HG03139 (cell line): ENCODE results near the gene RAP1A.

Experiments
- ATAC-seq: cut with Tn5 transposase; IDR thresholded peaks from one replicate; pipeline ENCODE4 v1.9.1; 2021; ENCODE audit not compliant: unreplicated experiment

Gene RAP1A

GRCh38 chr1:111707906-111708305 lies 88.3 kb downstream of the RAP1A start:
- ATAC-seq, result no peak

DNA sequence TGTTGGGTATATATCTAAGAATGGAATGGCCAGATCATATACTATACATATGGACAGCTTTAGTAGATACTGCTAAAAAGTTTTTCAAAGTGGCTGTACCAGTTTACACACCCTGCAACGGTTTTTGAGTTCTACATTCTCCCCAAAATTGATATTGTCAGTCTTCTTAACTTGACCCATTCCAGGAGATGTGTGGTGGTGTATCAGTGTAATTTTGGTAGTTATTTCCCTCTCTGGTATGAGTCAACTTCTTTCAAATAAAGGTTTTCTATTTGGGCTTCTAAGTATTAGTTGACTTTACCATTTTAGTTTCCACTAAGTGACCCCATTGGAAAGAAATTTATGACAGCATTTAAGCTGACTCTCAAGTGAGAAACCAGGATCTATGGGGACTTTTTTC lies 90.4 kb downstream of the RAP1A start:
- no peak for ATAC-seq

DNA sequence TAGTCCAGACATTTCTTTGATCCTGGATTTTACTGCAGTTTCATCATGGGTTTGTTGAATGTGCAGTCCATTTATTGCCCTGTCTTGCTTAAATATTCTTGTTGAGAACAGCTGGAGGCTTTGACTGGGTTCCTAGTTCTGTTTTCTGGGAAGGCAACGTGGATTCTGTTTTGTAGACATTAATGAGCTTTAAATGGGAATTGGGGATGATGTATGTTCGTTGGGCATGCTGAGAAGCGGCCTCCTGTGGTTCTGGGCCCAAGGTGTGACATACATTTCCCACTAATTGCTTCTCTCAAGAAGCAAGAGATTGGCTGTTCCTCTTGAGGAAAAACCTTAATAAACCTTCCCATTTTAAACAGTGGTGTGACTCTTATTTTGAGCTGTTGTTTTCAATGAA lies 96.7 kb downstream of the RAP1A start:
- ATAC-seq, result no peak

DNA sequence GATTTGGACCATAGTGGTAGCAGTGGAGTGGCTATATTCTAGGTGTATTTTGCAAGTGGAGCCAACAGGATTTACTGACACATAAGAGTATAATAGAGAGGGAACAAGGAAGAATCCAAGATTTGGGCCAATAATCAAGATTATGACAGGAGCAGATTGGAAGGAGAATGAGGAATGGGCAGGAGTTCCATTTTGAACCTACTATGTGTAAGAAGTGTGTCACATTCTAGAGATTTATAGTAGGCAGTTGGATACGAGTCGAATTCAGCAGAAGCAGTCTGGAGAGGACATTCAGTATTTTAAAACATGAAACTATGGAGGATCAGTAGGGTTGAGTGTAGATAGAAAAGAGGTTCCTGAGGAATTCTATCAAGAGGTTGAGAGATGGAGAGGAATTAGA lies 97.9 kb downstream of the RAP1A start:
- no peak for ATAC-seq

DNA sequence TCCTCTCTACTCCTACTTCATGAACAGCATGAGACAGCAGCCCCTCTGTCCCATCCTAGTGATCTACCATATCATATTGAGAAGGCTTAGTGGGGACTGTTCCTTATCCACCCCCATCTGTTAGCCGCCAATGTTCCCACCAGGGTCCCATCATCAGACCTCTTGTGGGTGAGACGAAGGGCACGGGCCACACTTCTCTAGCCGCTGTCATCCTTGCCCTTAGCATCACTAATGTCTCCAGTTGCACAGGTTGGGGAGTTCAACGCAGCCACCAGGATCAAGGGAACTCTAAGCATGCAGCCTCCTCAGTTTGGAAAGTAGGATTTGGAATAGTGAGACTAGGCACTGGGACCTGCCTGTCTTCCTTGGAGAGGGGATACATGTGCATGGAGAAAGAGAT lies 99.5 kb downstream of the RAP1A start:
- no peak for ATAC-seq

GRCh38 chr1:111719674-111720132 lies 100.1 kb downstream of the RAP1A start:
- ATAC-seq, result no peak

DNA sequence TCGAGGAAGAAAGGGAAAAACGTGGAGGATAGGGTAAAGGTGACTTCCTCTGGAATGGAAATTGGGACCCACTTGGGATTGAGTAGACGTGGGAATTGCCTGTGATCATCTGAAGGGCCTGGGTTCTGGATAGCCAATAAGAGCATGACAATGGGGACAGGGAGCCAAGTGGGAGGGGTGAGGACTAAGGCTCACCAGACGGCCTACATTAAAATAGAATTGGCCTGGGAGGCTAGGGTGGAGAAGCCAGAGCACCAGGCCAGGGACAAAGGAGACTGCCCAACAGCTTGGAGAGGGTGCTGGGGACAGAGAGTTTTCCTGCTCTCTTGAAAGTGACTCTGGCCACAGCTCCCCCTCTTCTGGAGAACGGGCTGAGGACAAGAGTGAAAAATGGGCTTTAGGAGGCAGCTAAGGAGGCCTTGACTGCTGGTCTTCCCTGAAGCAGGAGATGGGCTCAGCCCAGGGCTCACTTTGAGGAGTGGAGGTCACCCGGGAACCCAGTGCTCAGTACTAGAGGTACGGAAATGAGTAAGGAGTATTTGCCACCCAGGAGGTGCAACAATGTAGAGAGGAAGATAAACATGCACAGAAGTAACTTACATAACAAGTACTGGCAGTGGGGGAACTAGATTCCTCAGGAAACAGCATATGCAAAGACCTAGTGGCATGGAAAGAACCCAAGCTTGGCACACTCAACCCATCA lies 100.8 kb downstream of the RAP1A start:
- ATAC-seq, result no peak

DNA sequence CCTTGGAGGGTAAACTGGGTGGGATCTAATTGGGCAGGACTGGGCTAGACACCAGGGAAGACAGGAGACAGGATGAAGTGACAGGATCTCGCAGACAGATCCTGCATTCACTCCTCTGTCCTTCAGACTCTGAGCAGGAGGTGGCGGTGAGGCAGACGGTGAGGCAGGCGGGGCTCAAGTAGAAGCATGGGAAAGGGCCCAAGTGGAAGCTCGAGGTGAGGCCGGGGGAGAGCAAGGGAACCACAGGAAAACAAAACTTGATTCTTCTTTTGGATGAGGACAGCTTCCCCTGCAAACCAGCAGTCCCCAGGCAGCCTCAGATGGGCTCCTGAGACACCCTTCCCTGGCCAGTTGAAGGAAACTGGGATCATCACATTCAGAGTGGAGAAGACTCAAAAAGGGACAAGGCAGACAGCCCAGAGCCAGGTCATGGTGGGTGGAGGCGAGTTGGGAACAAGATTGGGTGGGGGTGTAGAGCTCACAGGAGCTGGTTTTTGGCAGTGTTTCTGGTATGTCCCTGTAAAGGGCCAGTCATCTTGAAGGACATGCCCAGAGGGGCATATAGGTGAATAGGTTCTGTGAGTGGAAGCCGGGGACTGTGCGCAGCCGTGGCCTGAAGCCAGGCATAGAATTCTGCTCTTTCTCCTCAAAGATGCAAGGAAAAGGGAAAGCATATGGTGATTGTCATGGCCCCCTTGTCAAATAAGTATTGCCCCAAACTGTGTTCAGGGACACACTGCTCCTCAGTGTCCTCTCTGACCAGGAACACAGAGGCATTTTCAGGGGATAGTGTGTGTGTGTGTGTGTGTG lies 101.6 kb downstream of the RAP1A start:
- ATAC-seq, result no peak

DNA sequence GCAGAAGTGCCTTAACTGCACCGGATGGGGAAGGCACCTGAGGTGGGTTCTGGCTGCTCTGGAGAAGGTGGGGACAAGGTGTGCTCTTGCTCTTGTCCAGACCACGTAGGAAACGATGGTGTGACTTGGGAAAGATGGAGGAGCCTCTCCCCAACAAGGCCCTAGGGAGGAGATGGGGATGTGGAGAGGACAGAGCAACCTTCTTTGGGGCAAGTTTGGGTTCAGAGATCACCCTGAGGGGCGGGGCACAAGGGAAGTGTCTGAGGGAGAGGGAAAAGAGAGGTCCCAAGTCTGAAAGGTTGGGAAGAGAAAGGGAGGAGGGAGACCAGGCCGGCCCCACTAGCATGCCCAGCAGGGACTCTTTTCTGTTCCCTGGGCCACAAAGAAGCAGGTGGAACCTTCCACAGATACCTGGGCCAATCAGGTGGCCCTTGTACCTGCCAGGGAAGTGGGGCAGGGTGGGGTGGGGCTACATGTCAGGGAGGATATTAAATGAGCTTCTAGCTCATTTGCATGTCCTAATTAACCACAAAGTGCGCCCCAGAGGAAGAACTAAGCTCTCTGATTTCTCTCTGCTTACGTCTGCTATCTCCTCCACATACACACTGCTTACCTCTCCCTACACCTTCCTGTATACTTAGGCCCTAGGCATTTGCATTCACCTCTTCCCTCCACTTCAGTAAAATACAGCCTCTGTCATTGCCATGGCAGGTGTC lies 103.7 kb downstream of the RAP1A start:
- no peak for ATAC-seq

GRCh38 chr1:111723871-111724270 lies 104.3 kb downstream of the RAP1A start:
- ATAC-seq, result no peak

DNA sequence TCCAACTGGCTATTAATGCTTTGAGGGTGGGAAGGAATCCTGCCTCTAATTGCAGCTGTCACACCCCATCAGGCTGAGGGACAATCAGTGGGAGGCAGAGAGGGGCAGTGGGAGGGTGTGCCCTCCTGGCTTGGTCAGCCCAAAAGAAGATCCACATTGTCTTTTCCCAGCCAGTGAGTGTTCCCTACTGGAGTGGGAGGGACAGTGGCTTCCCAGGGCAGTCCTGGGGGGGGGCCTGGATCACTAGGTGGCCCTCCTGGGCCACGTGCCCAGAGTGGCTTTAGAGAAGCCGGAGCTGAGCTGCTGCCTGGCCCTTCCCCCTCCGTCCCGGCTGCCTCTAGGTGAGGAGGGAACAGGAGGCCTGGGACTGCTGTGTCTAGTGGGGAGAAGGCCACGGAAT lies 105.6 kb downstream of the RAP1A start:
- no peak for ATAC-seq

- ATAC-seq, result no peak
Measured at GRCh38 chr1:111727056-111727455, 107.5 kb downstream of the RAP1A start.

GRCh38 chr1:111729271-111729921 lies 109.8 kb downstream of the RAP1A start:
- ATAC-seq, result no peak

GRCh38 chr1:111729946-111730681 lies 110.5 kb downstream of the RAP1A start:
- ATAC-seq, result no peak

- no peak for ATAC-seq
Measured at GRCh38 chr1:111730706-111731105, 111.1 kb downstream of the RAP1A start.

DNA sequence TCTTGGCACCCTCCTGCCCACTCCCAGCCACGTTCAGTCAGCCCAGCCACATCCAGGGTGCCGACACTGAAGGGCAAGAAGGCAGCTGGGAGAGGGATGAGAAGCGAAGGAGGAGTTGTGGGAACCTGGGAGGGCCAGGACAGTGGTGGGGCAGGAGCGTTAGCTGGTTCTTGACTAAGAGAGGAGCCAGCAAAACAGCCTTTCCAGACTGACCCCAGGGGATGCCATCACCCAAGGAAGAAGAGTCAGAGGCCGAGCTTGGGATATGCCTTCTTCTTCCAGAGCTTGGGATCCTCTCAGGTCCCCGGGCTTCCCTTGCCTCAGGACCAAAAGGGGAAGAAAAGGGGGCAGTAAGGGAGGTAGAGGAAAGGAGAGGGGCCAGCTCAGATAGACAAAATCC lies 112.4 kb downstream of the RAP1A start:
- ATAC-seq, result no peak

- no peak for ATAC-seq
Measured at GRCh38 chr1:111732718-111733117, 113.1 kb downstream of the RAP1A start.

DNA sequence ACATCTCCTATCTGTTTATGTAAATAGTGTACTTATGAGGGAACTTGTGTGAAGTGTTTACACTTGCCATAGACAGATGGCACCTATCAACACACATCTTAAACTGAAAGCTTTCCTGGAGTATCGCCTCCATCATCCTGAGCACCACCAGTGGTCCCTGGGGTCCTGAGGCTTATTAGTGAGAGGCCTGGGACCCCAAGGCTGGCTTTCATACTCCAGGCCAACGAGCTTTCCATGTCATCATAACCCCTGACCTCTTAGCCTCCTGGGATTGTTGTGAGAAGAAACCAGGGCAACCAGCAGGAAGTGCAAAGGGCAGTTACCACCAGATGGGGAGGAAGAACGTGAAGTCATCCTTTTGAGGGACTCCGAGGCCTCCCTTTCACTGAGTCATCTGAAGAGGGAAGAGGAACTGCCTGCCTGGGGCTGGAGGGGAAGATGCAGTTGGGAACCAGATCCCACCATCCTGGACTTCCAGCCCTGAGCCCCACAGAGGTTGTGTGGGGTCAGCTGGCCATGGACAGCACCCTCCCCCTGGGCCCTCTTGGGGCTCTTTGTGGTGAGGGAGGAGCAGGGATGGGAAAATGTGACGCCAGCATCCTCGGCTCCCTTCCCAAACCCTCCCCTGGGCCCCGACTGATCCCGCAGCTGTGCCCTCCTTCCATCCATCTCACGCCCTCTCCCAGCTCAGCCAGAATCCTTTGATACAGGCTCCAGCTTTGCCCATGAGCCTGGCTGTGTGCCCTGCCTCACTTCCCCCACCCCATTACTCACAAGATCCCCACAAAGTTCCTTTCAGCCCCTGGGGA lies 113.8 kb downstream of the RAP1A start:
- ATAC-seq, result no peak

GRCh38 chr1:111733992-111734341 lies 114.4 kb downstream of the RAP1A start:
- no peak for ATAC-seq

GRCh38 chr1:111734426-111734825 lies 114.8 kb downstream of the RAP1A start:
- ATAC-seq, result no peak
